PC-3 (cell line): ENCODE results near the gene ZSCAN1. TPM values are rescaled to one million over a fixed set of nuclear protein-coding genes. Genes with fewer than 3 reads are reported as not detected.

ENCODE experiments used
- ATAC-seq: fragments of 200-7000 bp; cut with Tn5 transposase; 2 replicates; pipeline ENCODE4 v1.9.1; 2020; ENCODE audit warnings: mild to moderate bottlenecking, moderate library complexity
- BruUV-seq: library from RNA; stranded (reverse); fragments of 400-500 nt; replicated peaks from 2 replicates; lab custom pipeline; 2021; lab: Mats Ljungman, UMichigan
- CTCF ChIA-PET: fragments of 300-600 bp; sonication (Branson Sonifier 250); formaldehyde crosslinking; loops from one replicate; lab custom pipeline; 2022; ENCODE audit warnings: antibody characterized with exemption; lab: Charles Lee
- POLR2A ChIA-PET: fragments of 300-600 bp; sonication (Branson Sonifier 250); formaldehyde crosslinking; loops from one replicate; lab custom pipeline; 2022; ENCODE audit warnings: antibody characterized with exemption; ENCODE audit not compliant: unreplicated experiment; lab: Charles Lee
- DNase-seq: peaks from one replicate; pipeline ENCODE4 v3.0.0-alpha.2; 2015
- H2AFZ ChIP-seq: fragments of 300-600 bp; sonication (generic); 2 replicates; pipeline ENCODE4 v1.6.0; 2016; ENCODE audit warnings: antibody characterized with exemption, low read length
- H3F3A ChIP-seq: fragments of 300-600 bp; sonication (generic); one replicate; pipeline ENCODE4 v1.6.0; 2017; ENCODE audit warnings: antibody characterized with exemption, low read length, control low read depth, mild to moderate bottlenecking; ENCODE audit not compliant: unreplicated experiment
- H3K27ac ChIP-seq: fragments of 300-600 bp; sonication (generic); 2 replicates; pipeline ENCODE4 v1.5.1; 2016; ENCODE audit warnings: mild to moderate bottlenecking, low read length
- H3K27me3 ChIP-seq: fragments of 300-600 bp; sonication (generic); 2 replicates; pipeline ENCODE4 v1.6.1; 2016; ENCODE audit warnings: low read length, mixed read lengths
- H3K36me3 ChIP-seq: fragments of 300-600 bp; sonication (generic); 2 replicates; pipeline ENCODE4 v1.6.1; 2016; ENCODE audit warnings: low read depth, mixed run types, low read length, mixed read lengths
- H3K4me1 ChIP-seq: fragments of 300-600 bp; sonication (generic); 2 replicates; pipeline ENCODE4 v1.5.1; 2016; ENCODE audit warnings: low read length; ENCODE audit not compliant: insufficient read depth
- H3K4me2 ChIP-seq: fragments of 300-600 bp; sonication (generic); 2 replicates; pipeline ENCODE4 v1.6.0; 2016; ENCODE audit warnings: low read length
- H3K4me3 ChIP-seq: fragments of 300-600 bp; sonication (generic); 2 replicates; pipeline ENCODE4 v1.5.1; 2016; ENCODE audit warnings: mild to moderate bottlenecking, low read length, mixed read lengths
- H3K79me2 ChIP-seq: fragments of 300-600 bp; sonication (generic); 2 replicates; pipeline ENCODE4 v1.6.1; 2017; ENCODE audit warnings: low read length, mixed read lengths
- H3K9ac ChIP-seq: fragments of 300-600 bp; sonication (generic); 2 replicates; pipeline ENCODE4 v1.6.0; 2016; ENCODE audit warnings: mild to moderate bottlenecking, low read length
- H3K9me2 ChIP-seq: fragments of 300-600 bp; sonication (generic); replicated peaks from 2 replicates; pipeline ENCODE4 v1.6.1; 2016; ENCODE audit warnings: mixed run types, low read length, mixed read lengths
- H3K9me3 ChIP-seq: fragments of 300-600 bp; sonication (generic); 2 replicates; pipeline ENCODE4 v1.6.1; 2016; ENCODE audit warnings: low read length, mixed read lengths
- H4K20me1 ChIP-seq: fragments of 300-600 bp; sonication (generic); 2 replicates; pipeline ENCODE4 v1.6.1; 2016; ENCODE audit warnings: low read length, mixed read lengths
- CTCF ChIP-seq: fragments of 300-600 bp; sonication (generic); conservative IDR thresholded peaks from 2 replicates; pipeline ENCODE4 v1.5.1; 2017; ENCODE audit warnings: antibody characterized with exemption, low read depth, mild to moderate bottlenecking, low read length
- EZH2 ChIP-seq: fragments of 300-600 bp; sonication (generic); IDR thresholded peaks from one replicate; pipeline ENCODE4 v1.6.1; 2017; ENCODE audit warnings: antibody characterized with exemption, mild to moderate bottlenecking, low read length; ENCODE audit not compliant: unreplicated experiment
- EZH2phosphoT487 ChIP-seq: fragments of 300-600 bp; sonication (generic); IDR thresholded peaks from 2 replicates; pipeline ENCODE4 v1.6.1; 2018; ENCODE audit warnings: mild to moderate bottlenecking, antibody characterized with exemption, low read length, borderline replicate concordance
- intact Hi-C: fragments of 100-400 bp; cut with micrococcal nuclease; formaldehyde crosslinking; loops from 2 replicates; pipeline ENCODE4 v1.9.0; 2023
- total RNA-seq: library from RNA; depleted of rRNA; stranded (reverse); fragments of >200 nt; gene quantifications from 2 replicates; pipeline ENCODE4 v1.2.3, GENCODE V29; 2014; rRNA removed

ZSCAN1 gene
- total RNA-seq, 1 experiment from 2014 or later, result not detected

GRCh38 chr19:58098682-58098998, 64.8 kb downstream of the ZSCAN1 start:
- ChIA-PET CTCF (no interaction called here), POLR2A (no interaction called here)
- intact Hi-C loops, result no loop called here
- H3K9me2 ChIP-seq, result no peaks in the 10 kb centered on the region
- BruUV-seq, result no TSS peak
- H3K9me3 ChIP-seq, result peaks cover 50% of the 10 kb centered on the region
- DNase-seq (no peak), ATAC-seq (no peak)
- H3K4me1 ChIP-seq, result no peaks in the 10 kb centered on the region
- no peaks in the 10 kb centered on the region for H4K20me1 ChIP-seq
- H3F3A ChIP-seq, result no peaks in the 10 kb centered on the region
- H3K9ac ChIP-seq, result no peak overlapping the region
- TF ChIP-seq CTCF (no peak), EZH2phosphoT487 (no peak), EZH2 (no peak)
- H3K4me2 ChIP-seq, result no peak overlapping the region
- H2AFZ ChIP-seq, result no peak overlapping the region
- no peaks in the 10 kb centered on the region; the same call in 1 of the 2 replicates for H3K36me3 ChIP-seq
- no peak overlapping the region for H3K4me3 ChIP-seq
- H3K79me2 ChIP-seq, result no peaks in the 10 kb centered on the region
- H3K27ac ChIP-seq, result no peak overlapping the region
- H3K27me3 ChIP-seq, result no peaks in the 10 kb centered on the region

Other genes with a start within 250 kb of the ZSCAN1 start
- gene ZNF552, start 219.1 kb upstream of the ZSCAN1 start, total RNA-seq, result 8.4 and 12.0 TPM in 2 replicates
- 21.2 and 28.0 TPM in 2 replicates for gene ZNF587B, start 203.7 kb upstream of the ZSCAN1 start, total RNA-seq
- gene ZNF587, start 184.2 kb upstream of the ZSCAN1 start, total RNA-seq, result 16.3 and 21.4 TPM in 2 replicates
- gene ZNF814, start 145.0 kb upstream of the ZSCAN1 start, total RNA-seq, result 3.3 and 3.6 TPM in 2 replicates
- 9.3 and 10.1 TPM in 2 replicates for gene ZNF417, start 117.4 kb upstream of the ZSCAN1 start, total RNA-seq
- 0.04 TPM in 1 of 2 replicates, not detected in the other for gene ZNF418, start 98.6 kb upstream of the ZSCAN1 start, total RNA-seq
- gene ZNF256, start 86.3 kb upstream of the ZSCAN1 start, total RNA-seq, result 4.4 and 5.5 TPM in 2 replicates
- 0.40 TPM in 1 of 2 replicates, not detected in the other for gene C19orf18, start 59.5 kb upstream of the ZSCAN1 start, total RNA-seq
- gene ZNF606, start 31.2 kb upstream of the ZSCAN1 start, total RNA-seq, result 6.0 and 7.0 TPM in 2 replicates
- not detected in 2 replicates for gene ZNF135, start 25.3 kb downstream of the ZSCAN1 start, total RNA-seq
- 0.66 and 1.7 TPM in 2 replicates for gene ZSCAN18, start 64.2 kb downstream of the ZSCAN1 start, total RNA-seq
- 8.2 and 10.5 TPM in 2 replicates for gene ZNF329, start 116.8 kb downstream of the ZSCAN1 start, total RNA-seq
- gene ZNF274, start 149.0 kb downstream of the ZSCAN1 start, total RNA-seq, result 15.4 and 16.1 TPM in 2 replicates
- 73.7 and 115 TPM in 2 replicates for gene ZNF544, start 194.9 kb downstream of the ZSCAN1 start, total RNA-seq
- gene ZNF8, start 244.9 kb downstream of the ZSCAN1 start, total RNA-seq, result 7.3 and 7.9 TPM in 2 replicates